GM23248 (cell line): ENCODE data around the gene CAMSAP2.
"Not testable (repeated sequence)": the region's sequence is repeated elsewhere in the genome, so short reads cannot be mapped to it uniquely, and the experiment has no call there.

Source experiments
- EZH2 ChIP-seq: fragments of 200-600 bp; sonication (generic); IDR thresholded peaks from 2 replicates; pipeline ENCODE4 v1.6.1; 2018; ENCODE audit warnings: antibody characterized with exemption, mild to moderate bottlenecking; ENCODE audit not compliant: insufficient read depth, poor library complexity, severe bottlenecking
- EZH2phosphoT487 ChIP-seq: fragments of 200-600 bp; sonication (generic); IDR thresholded peaks from 2 replicates; pipeline ENCODE4 v1.6.1; 2018; ENCODE audit warnings: antibody characterized with exemption, moderate library complexity, mild to moderate bottlenecking, low read depth; ENCODE audit not compliant: insufficient read depth

DNA sequence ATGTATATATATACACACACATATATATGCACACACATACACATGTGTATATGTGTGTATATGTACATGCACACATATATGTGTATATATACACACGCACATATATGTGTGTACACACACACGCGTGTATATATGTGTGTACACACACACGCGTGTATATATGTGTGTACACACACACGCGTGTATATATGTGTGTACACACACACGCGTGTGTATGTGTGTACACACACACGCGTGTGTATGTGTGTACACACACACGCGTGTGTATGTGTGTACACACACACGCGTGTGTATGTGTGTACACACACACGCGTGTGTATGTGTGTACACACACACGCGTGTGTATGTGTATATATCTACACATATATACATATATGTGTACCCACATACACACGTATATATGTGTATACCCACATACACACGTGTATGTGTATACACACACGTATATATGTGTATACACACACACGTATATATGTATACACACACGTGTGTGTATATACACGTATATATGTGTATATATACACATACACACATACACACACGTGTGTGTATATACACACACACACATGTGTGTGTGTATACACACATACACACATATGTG lies 78.0 kb downstream of the CAMSAP2 start:
- TF ChIP-seq EZH2, EZH2phosphoT487: not testable (repeated sequence)
